GM18909 (cell line): ENCODE data around the gene TPSB2.
"Not testable (repeated sequence)": the region's sequence is repeated elsewhere in the genome, so short reads cannot be mapped to it uniquely, and the experiment has no call there.

Experiments
- ATAC-seq: cut with Tn5 transposase; IDR thresholded peaks from one replicate; pipeline ENCODE4 v1.9.1; 2021; ENCODE audit warnings: mild to moderate bottlenecking; ENCODE audit not compliant: unreplicated experiment, poor library complexity

The TPSB2 gene

DNA sequence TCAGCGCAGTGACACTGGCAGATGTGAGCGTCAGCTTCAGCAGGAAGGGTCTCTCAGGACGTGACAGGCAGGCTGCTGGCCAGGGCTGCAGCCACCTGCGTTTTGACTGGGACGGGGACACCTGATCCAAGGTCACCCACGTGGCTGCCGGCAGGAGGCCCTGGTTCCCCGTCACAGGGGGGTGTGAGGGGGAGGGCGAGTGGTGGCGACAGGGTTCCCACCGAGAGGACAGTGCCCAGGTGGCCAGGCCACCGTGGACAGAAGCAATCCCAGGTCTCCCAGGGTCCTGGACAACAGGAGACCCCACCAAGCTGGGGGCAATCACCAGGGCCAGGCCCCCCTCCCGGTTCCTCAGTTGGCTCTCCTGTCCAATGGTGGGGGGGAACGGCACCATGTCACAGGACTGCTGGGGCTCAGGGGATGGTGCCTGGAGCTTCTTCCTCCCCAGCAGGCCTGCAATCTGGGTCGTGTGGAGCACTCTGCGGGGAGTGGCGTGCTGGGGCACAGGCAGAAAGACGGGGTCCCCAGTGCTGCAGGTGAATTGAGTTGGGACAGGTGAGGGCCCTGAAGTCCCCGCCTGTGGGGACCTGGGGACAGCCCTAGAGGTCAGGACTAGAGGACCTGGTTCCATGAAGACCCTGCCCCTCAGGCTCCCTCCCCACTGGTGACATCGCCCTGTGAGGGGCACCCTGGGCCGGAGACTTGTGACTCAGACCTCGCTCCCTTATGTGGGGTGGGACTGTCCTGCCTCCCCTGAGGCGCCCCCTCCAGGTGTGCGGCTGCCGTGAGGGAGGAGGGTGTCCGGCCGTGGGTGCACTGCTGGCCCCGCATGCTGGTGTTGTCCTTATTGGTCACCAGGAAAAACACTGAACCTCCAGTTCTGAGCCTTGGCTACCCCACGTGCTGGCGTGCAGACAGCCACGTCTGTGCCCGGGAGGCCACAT is 14.2 kb upstream of the TPSB2 start:
- not testable (repeated sequence) for ATAC-seq

DNA sequence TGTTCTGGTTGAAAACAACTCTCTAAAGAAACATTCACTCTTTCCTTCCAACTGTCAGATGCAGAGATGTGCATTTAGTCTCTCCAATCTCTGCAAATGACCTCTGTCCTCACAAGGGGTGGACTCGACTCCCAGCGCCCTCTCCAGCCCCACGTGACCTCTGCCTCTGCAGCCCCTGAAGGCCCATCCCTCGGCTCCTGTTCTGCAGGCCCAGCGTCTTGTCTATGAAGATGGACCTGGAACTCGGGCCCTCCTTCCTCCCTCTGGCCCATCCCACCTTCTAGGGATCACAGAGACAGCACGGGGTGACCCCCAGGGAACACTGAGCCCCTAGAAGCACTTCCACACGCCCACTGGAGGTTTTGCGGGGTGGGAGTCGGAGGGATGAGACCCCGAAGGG is 13.4 kb upstream of the TPSB2 start:
- not testable (repeated sequence) for ATAC-seq

DNA sequence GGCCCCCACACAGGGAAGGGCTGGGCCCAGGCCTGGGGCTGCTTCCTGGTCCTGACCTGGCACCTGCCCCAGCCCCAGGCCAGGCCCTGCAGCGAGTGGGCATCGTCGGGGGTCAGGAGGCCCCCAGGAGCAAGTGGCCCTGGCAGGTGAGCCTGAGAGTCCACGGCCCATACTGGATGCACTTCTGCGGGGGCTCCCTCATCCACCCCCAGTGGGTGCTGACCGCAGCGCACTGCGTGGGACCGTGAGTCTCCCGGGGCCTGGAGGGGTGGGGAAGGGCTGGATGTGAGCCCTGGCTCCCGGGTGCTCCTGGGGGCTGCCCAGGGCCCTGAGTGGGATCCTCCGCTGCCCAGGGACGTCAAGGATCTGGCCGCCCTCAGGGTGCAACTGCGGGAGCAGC is 11.1 kb upstream of the TPSB2 start:
- not testable (repeated sequence) for ATAC-seq

- not testable (repeated sequence) for ATAC-seq
Measured at GRCh38 chr16:1240436-1240835, 10.5 kb upstream of the TPSB2 start, which contains the start of gene TPSAB1. Gene TPSAB1 (plus strand): TSS chr16:1240705. CDS start chr16:1240939, 234 bp downstream.

GRCh38 chr16:1239575-1239974 is 9.6 kb upstream of the TPSB2 start:
- not testable (repeated sequence) for ATAC-seq

- not testable (repeated sequence) for ATAC-seq
Measured at GRCh38 chr16:1238909-1239308, 8.9 kb upstream of the TPSB2 start.

DNA sequence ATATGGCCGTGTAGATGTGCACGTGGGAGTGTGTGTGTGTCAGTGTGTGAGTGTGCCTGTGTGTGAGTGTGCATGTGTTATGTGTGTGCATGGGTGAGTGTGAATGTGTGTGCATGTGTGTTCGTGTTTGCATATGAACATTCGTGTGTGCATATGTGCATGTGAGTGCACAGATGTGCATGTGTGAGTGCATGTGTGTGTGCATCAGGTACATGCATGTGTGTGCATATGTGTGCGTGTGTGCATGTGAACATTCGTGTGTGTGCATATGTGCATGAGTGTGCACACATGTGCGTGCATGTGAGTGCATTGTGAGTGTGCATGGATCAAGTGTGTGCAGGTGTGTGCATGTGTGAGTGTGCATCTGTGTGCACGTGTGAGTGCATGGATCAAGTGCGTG is 8.0 kb upstream of the TPSB2 start:
- no peak for ATAC-seq

GRCh38 chr16:1236659-1237058 is 6.7 kb upstream of the TPSB2 start:
- ATAC-seq: not testable (repeated sequence)

DNA sequence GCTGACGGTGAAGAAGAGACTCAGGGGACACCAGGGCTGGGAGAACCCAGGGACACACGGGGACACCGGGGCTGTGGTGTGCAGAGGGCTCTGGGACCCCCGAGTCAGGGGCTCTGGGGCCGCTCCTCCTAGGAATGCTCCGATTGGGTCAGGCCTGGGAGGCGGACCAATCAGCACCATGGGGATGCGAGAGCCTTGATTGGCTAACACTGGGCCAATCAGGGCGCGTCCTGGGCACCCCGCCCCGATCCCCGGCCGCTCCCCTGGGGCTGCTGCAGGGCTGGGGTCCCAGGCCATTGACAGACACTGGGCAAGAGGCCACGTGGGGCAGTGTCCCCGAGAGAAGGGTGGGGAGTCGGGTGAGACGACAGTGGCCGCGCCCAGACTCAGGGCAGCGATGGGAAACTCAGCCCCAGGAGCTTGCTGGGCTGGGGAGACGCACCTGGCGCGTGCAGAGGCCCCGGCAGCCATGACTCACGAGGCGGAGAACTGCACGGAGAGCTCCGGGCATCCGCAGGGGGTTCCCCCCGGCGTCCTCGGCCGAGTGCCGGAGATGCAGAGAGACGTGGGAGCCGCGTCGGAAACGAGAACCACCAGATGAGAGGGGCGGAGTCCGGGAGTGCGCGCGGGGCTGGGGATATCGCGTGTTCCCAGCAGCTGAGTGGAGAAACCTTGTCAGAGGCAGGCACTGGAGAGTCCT is 2.2 kb upstream of the TPSB2 start:
- ATAC-seq: not testable (repeated sequence)

DNA sequence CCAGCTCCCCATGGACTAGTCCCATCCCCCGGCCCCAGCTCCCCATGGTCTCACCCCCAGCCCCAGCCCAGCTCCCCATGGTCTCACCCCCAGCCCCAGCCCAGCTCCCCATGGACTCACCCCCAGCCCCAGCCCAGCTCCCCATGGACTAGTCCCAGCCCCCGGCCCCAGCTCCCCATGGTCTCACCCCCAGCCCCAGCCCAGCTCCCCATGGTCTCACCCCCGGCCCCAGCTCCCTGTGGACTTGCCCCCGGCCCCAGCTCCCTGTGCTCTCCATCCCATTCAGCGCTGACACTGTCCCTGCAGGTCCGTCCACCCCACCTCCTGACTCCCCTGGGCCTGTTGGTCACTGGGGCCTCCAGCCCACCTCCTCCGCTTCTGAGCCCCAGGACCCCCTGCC is 1.3 kb upstream of the TPSB2 start:
- not testable (repeated sequence) for ATAC-seq

DNA sequence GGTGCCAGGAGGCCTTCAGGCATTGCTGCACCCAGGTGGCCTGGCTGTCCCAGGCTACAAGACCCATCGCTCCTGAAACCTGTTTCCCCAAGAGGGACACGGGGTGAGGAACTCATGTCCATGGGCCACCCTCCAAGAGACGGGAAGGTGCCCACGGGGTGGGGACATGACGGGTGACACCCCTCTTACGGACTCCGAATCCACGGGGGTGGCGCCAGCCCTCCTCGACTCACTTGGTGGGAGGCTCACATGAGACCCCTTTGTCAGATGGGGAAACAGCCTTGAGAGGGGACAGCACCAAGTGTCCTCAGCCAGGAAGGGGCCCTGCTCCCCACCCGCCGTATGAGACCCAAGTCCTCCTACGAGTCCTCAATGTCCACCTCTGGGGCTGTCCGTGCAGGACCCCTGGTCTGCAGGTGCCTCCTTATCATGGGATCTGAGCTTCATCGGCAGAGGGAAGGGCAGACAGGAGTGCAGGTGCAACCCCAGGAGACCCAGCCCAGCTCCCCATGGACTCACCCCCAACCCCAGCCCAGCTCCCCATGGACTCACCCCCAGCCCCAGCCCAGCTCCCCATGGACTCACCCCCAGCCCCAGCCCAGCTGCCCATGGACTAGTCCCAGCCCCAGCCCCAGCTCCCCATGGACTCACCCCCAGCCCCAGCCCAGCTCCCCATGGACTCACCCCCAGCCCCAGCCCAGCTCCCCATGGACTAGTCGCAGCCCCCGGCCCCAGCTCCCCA is 658 bp upstream of the TPSB2 start:
- not testable (repeated sequence) for ATAC-seq

- ATAC-seq: not testable (repeated sequence)
Measured at GRCh38 chr16:1229476-1229875, 508 bp downstream of the TPSB2 start.

DNA sequence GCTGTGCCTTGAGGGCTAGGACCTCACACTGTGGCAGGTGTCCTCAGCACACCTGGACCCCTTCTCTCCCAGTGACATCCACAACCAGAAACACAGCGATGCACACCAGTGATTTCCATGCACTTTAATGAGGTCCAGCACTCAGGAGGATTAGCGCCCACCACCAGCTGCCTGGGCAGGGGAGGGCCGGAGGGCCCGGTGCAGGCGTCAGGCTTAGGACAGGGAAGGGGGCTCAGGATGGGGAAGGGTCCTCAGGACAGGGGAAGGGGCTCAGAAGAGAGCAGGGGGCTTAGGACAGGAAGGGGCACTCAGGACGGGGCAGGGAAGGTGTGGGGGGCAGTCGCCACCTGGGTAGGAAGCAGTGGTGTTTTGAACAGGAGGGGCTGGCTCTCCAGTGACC is 1.8 kb downstream of the TPSB2 start:
- ATAC-seq: not testable (repeated sequence)

GRCh38 chr16:1226692-1227091 is 3.3 kb downstream of the TPSB2 start:
- not testable (repeated sequence) for ATAC-seq

DNA sequence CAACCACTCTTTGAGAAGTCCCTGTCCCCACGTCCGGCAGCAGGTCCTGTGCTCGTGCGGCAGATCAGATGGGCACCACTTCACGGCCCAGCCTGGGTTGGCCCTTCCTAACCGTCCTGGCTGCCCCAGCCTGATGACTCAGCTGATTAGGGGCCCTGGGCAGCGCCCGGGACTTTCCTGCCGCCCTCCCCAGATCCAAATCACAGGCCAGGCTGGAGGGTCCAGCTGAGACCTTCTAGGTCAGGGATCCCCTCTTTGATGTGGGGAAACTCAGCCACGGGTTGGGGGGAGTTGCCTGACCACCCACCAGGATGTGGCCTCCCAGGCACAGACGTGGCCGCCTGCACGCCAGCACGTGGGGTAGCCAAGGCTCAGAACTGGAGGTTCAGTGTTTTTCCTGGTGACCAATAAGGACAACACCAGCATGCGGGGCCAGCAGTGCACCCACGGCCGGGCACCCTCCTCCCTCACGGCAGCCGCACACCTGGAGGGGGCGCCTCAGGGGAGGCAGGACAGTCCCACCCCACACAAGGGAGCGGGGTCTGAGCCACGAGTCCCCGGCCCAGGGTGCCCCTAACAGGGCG is 4.2 kb downstream of the TPSB2 start:
- not testable (repeated sequence) for ATAC-seq

DNA sequence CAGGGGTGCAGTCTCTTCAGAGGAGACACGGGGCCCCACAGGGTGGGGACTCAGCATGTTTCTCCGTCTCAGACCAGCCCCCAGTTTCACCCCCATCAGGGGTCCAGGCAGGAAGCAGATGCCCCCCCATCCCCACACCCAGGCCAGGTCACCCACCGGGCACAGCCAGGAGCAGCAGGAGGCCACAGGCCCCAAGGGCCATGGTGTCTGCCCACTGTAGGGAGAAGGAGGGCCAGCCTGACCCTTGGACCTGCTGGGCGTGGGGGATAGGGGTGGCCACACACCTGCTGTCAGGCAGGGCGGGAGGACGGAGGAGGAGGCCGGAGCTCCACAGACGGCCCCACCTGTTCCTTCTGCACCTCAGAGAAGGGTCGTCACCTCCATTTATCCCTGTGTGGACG is 4.9 kb downstream of the TPSB2 start, which contains the start of gene TPSG1:
Gene TPSG1, minus strand, starts transcription at position 218 of the 401 bp plus-strand sequence. Its CDS starts 16 bp downstream, at position 202.
- no peak for ATAC-seq

- no peak for ATAC-seq
Measured at GRCh38 chr16:1224558-1224957, 5.4 kb downstream of the TPSB2 start.

GRCh38 chr16:1223355-1224214 is 6.4 kb downstream of the TPSB2 start:
- no peak for ATAC-seq
